HG02870 (cell line): ENCODE measurements around the gene KRTAP4-4.

ENCODE experiments used
- ATAC-seq: cut with Tn5 transposase; IDR thresholded peaks from one replicate; pipeline ENCODE4 v1.9.1; 2021; ENCODE audit warnings: mild to moderate bottlenecking, moderate library complexity; ENCODE audit not compliant: unreplicated experiment

KRTAP4-4 gene

DNA sequence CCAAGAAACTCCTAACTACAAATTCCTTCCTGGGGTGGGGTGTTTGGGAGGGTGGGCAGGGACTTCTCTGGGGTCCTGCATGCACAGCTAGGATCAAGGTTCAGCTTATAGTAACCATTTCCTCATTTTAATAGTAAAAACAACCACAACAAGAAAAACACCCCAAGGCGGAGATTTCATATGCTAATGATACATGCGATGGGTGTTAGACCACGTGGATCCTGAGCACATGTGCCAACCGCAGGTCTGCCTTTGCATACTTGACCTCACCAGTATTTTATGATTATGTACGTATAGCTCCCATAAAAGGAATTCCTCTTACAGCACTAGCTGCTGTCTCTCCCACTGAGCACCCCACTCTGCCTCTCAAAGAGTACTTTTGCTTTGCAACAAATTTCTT lies 44.3 kb downstream of the KRTAP4-4 start:
- no peak for ATAC-seq

DNA sequence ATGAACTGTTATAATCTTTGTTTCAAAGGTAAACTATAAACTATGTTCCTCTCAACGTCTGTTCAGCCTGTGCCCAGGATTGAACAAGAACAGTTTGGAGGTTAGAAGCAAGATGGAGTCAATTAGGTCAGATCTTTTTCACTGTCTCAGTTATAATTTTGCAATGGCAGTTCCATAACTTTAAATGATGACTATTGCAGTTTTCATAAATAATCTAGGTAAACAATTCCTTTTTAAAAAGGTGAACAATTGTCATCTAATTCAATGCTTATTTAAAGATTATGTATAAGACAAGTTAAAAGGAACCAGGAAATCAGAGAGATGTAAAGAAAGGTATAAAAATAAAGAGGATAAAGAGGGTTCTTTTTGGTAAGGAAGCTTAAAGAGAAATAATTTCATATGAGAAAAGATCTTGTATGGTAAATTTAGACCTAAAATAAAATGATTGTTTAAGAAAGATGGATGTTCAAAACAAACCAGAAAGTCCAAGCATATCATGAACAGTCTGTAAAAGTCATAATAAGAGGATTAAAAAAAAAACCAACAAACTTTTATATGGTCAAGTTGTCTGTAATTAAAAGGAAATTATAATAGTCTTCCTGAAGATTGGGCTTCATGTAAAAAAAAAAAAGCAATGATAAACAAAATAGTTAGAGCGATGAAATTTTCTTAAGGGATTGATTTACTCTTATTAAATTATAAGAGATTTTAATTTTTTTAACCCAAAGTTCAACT lies 49.2 kb downstream of the KRTAP4-4 start:
- ATAC-seq: no peak
